IMR-90 (cell line): Measurements from ENCODE around the gene IQSEC3. TPM values are rescaled to one million over a fixed set of nuclear protein-coding genes. Genes with fewer than 3 reads are reported as not detected.

Experiments
- ATAC-seq: fragments of 200-7000 bp; cut with Tn5 transposase; 2 replicates; pipeline ENCODE4 v1.9.1; 2020; ENCODE audit warnings: low read depth, mild to moderate bottlenecking, moderate library complexity
- BruUV-seq: library from RNA; stranded (reverse); fragments of 400-500 nt; replicated peaks from 2 replicates; lab custom pipeline; 2021; lab: Mats Ljungman, UMichigan
- CTCF ChIA-PET: fragments of 300-600 bp; formaldehyde crosslinking; extraction: SDS; loops from one replicate; lab custom pipeline; 2021; ENCODE audit warnings: antibody characterized with exemption; lab: Yijun Ruan, JAX
- POLR2A ChIA-PET: fragments of 300-600 bp; sonication (Branson Sonifier 250); formaldehyde crosslinking; loops from one replicate; lab custom pipeline; 2022; ENCODE audit warnings: antibody characterized with exemption; ENCODE audit not compliant: unreplicated experiment; lab: Charles Lee
- DNase-seq: peaks from one replicate; pipeline ENCODE4 v3.0.0; 2013
- H2AFZ ChIP-seq: replicated peaks from 2 replicates; pipeline ENCODE3; 2013; ENCODE audit warnings: low read length, mild to moderate bottlenecking; ENCODE audit not compliant: poor library complexity
- H2AK5ac ChIP-seq: 2 replicates; pipeline ENCODE4 v1.6.1; 2013; ENCODE audit warnings: low read depth, low read length, inconsistent platforms
- H2AK9ac ChIP-seq: replicated peaks from 2 replicates; pipeline ENCODE3; 2013; ENCODE audit warnings: mild to moderate bottlenecking, low read depth, low read length, moderate library complexity; ENCODE audit not compliant: poor library complexity
- H2BK120ac ChIP-seq: 2 replicates; pipeline ENCODE4 v1.6.1; 2013; ENCODE audit warnings: low read depth, low read length, inconsistent platforms
- H2BK15ac ChIP-seq: 3 replicates; pipeline ENCODE4 v1.6.1; 2013; ENCODE audit warnings: low read depth, low read length, inconsistent platforms
- H2BK20ac ChIP-seq: 2 replicates; pipeline ENCODE4 v1.6.1; 2013; ENCODE audit warnings: low read depth, mild to moderate bottlenecking, inconsistent platforms, low read length, moderate library complexity
- H2BK5ac ChIP-seq: 2 replicates; pipeline ENCODE4 v1.6.1; 2013; ENCODE audit warnings: mild to moderate bottlenecking, low read depth, low read length, inconsistent platforms; ENCODE audit not compliant: poor library complexity, severe bottlenecking
- H3K14ac ChIP-seq: replicated peaks from 2 replicates; pipeline ENCODE4 v1.6.1; 2013; ENCODE audit warnings: low read depth, low read length, inconsistent platforms
- H3K18ac ChIP-seq: 2 replicates; pipeline ENCODE4 v1.6.1; 2013; ENCODE audit warnings: low read depth, low read length, control low read depth
- H3K23ac ChIP-seq: 2 replicates; pipeline ENCODE4 v1.6.1; 2013; ENCODE audit warnings: low read depth, low read length, inconsistent platforms
- H3K27ac ChIP-seq: 2 replicates; pipeline ENCODE4 v1.5.1; 2013; ENCODE audit warnings: mild to moderate bottlenecking, control low read depth, low read length; ENCODE audit not compliant: insufficient read depth
- H3K27me3 ChIP-seq: 2 replicates; pipeline ENCODE4 v1.6.1; 2013; ENCODE audit warnings: low read length; ENCODE audit not compliant: control insufficient read depth, insufficient read depth
- H3K36me3 ChIP-seq: 2 replicates; pipeline ENCODE4 v1.6.1; 2013; ENCODE audit warnings: low read length, mixed read lengths; ENCODE audit not compliant: control insufficient read depth, insufficient read depth
- H3K4ac ChIP-seq: 2 replicates; pipeline ENCODE4 v1.6.1; 2013; ENCODE audit warnings: low read depth, low read length, inconsistent platforms
- H3K4me1 ChIP-seq: 2 replicates; pipeline ENCODE4 v1.6.1; 2013; ENCODE audit warnings: low read length, mixed read lengths; ENCODE audit not compliant: control insufficient read depth, insufficient read depth
- H3K4me2 ChIP-seq: 2 replicates; pipeline ENCODE4 v1.6.1; 2013; ENCODE audit warnings: low read depth, mild to moderate bottlenecking, control low read depth, low read length, moderate library complexity
- H3K4me3 ChIP-seq: 2 replicates; pipeline ENCODE4 v1.5.1; 2013; ENCODE audit warnings: low read depth, mild to moderate bottlenecking, control low read depth, low read length, moderate library complexity; ENCODE audit not compliant: insufficient read depth
- H3K56ac ChIP-seq: 2 replicates; pipeline ENCODE4 v1.6.1; 2013; ENCODE audit warnings: low read length, inconsistent platforms; ENCODE audit not compliant: insufficient read depth; ENCODE audit errors: extremely low read depth
- H3K79me1 ChIP-seq, 2 experiments: 2 replicates each; pipeline ENCODE4 v1.6.1; 2013; ENCODE audit warnings: low read length in 2 of 2, inconsistent platforms in 1 of 2, low read depth in 1 of 2
- H3K9ac ChIP-seq: 2 replicates; pipeline ENCODE4 v1.6.1; 2013; ENCODE audit warnings: low read depth, low read length, control low read depth
- H3K9me1 ChIP-seq: 2 replicates; pipeline ENCODE4 v1.6.1; 2013; ENCODE audit warnings: low read length, inconsistent platforms; ENCODE audit not compliant: insufficient read depth
- H3K9me3 ChIP-seq: 2 replicates; pipeline ENCODE4 v1.6.1; 2013; ENCODE audit warnings: low read length; ENCODE audit not compliant: control insufficient read depth, insufficient read depth
- H4K20me1 ChIP-seq: 2 replicates; pipeline ENCODE4 v1.6.1; 2013; ENCODE audit warnings: low read length, inconsistent platforms; ENCODE audit not compliant: insufficient read depth
- H4K5ac ChIP-seq: 2 replicates; pipeline ENCODE4 v1.6.1; 2013; ENCODE audit warnings: mild to moderate bottlenecking, low read depth, low read length, control low read depth
- H4K8ac ChIP-seq, 2 experiments: 2 replicates each; pipeline ENCODE4 v1.6.1; 2013; ENCODE audit warnings: low read depth in 2 of 2, low read length in 2 of 2, control low read depth in 1 of 2, inconsistent platforms in 1 of 2
- H4K91ac ChIP-seq: 2 replicates; pipeline ENCODE4 v1.6.1; 2013; ENCODE audit warnings: low read depth, low read length, inconsistent platforms; ENCODE audit not compliant: insufficient read depth
- BHLHE40 ChIP-seq: fragments of 150-350 bp; IDR thresholded peaks from 2 replicates; pipeline ENCODE4 v1.6.1; 2016; ENCODE audit warnings: mild to moderate bottlenecking, low read depth, low read length
- CEBPB ChIP-seq: IDR thresholded peaks from 2 replicates; pipeline ENCODE4 v1.6.1; 2012; ENCODE audit warnings: low read depth, low read length, improper control_type of control experiment
- CHD1 ChIP-seq: IDR thresholded peaks from 2 replicates; pipeline ENCODE4 v1.6.1; 2012; ENCODE audit warnings: low read depth, low read length, improper control_type of control experiment
- FOS ChIP-seq: fragments of 150-350 bp; IDR thresholded peaks from 2 replicates; pipeline ENCODE4 v1.6.1; 2016; ENCODE audit warnings: low read depth, low read length
- MAFK ChIP-seq: IDR thresholded peaks from 2 replicates; pipeline ENCODE4 v1.6.1; 2012; ENCODE audit warnings: low read depth, low read length, improper control_type of control experiment
- MAZ ChIP-seq: IDR thresholded peaks from 2 replicates; pipeline ENCODE4 v1.6.1; 2012; ENCODE audit warnings: low read depth, mild to moderate bottlenecking, low read length, improper control_type of control experiment, moderate library complexity, borderline replicate concordance
- MXI1 ChIP-seq: IDR thresholded peaks from 2 replicates; pipeline ENCODE4 v1.6.1; 2012; ENCODE audit warnings: low read depth, mild to moderate bottlenecking, low read length, moderate library complexity, borderline replicate concordance
- NFE2L2 ChIP-seq: fragments of 150-350 bp; IDR thresholded peaks from 2 replicates; pipeline ENCODE4 v1.6.1; 2016; ENCODE audit warnings: low read depth, mild to moderate bottlenecking, low read length
- POLR2A ChIP-seq: IDR thresholded peaks from 2 replicates; pipeline ENCODE4 v1.6.1; 2012; ENCODE audit warnings: mild to moderate bottlenecking, low read depth, low read length
- RAD21 ChIP-seq: IDR thresholded peaks from 2 replicates; pipeline ENCODE4 v1.6.1; 2012; ENCODE audit warnings: low read length, improper control_type of control experiment
- RCOR1 ChIP-seq: IDR thresholded peaks from 2 replicates; pipeline ENCODE4 v1.6.1; 2012; ENCODE audit warnings: mild to moderate bottlenecking, low read length, improper control_type of control experiment; ENCODE audit not compliant: insufficient replicate concordance
- RFX5 ChIP-seq: IDR thresholded peaks from 2 replicates; pipeline ENCODE4 v1.8.0; 2012; ENCODE audit warnings: low read depth, mild to moderate bottlenecking, low read length, moderate library complexity
- SMC3 ChIP-seq: fragments of 150-350 bp; IDR thresholded peaks from 2 replicates; pipeline ENCODE4 v1.6.1; 2016; ENCODE audit warnings: low read depth, mild to moderate bottlenecking, antibody characterized with exemption, low read length, moderate library complexity
- USF2 ChIP-seq: fragments of 150-350 bp; IDR thresholded peaks from 2 replicates; pipeline ENCODE4 v1.6.1; 2017; ENCODE audit warnings: mild to moderate bottlenecking, antibody characterized with exemption, low read length, low read depth
- WGBS, 2 experiments: methylation state at CpG; one replicate each; pipeline versions ENCODE4 v1.1.5 to v1.1.7; 2013; ENCODE audit warnings: missing lambda C conversion rate in 2 of 2; ENCODE audit not compliant: insufficient read length in 1 of 2; ENCODE audit errors: extremely low coverage in 2 of 2; 5-methylcytosine and 5-hydroxymethylcytosine counted together
- dilution Hi-C: fragments of 300-500 bp; cut with HindIII; formaldehyde crosslinking; loops from one replicate; pipeline ENCODE4 v1.14.3; 2018; ENCODE audit warnings: low sequenced_read_pairs; ENCODE audit not compliant: unreplicated experiment
- in situ Hi-C: fragments of 300-500 bp; cut with MboI; formaldehyde crosslinking; loops from 3 replicates; pipeline ENCODE4 v1.14.3; 2019; ENCODE audit warnings: low sequenced_read_pairs, inconsistent platforms, mixed read lengths
- intact Hi-C: fragments of 100-400 bp; cut with micrococcal nuclease; formaldehyde crosslinking; loops from 2 replicates; pipeline ENCODE4 v1.10.0; 2022
- polyA plus RNA-seq, 3 experiments: library from polyadenylated mRNA; depleted of rRNA; stranded (reverse); fragments of >200 nt; gene quantifications; 2 replicates each; pipeline ENCODE4 v1.2.3, GENCODE V29; 2012; ENCODE audit warnings: low replicate concordance in 1 of 3
- total RNA-seq: library from RNA; depleted of rRNA; stranded (reverse); fragments of >200 nt; gene quantifications from 2 replicates; pipeline ENCODE4 v1.2.3, GENCODE V29; 2012
- TF ChIP-seq, protein P1 (sequence below): fragments of 150-350 bp; IDR thresholded peaks from 2 replicates; pipeline ENCODE4 v1.6.1; 2016; ENCODE audit warnings: low read depth, mild to moderate bottlenecking, low read length, moderate library complexity, borderline replicate concordance
- TF ChIP-seq, protein P2 (sequence below): conservative IDR thresholded peaks from 2 replicates; pipeline ENCODE4 v1.5.1; 2012; ENCODE audit warnings: mild to moderate bottlenecking, low read depth, low read length, improper control_type of control experiment

The IQSEC3 gene
- total and polyA plus RNA-seq, 2 of the 4 experiments (the other 2 are of a cell fraction) = 0.10 TPM; not detected in 1

- ATAC-seq (no peak), DNase-seq (no peak)
- Histone ChIP-seq H3K9me3 (peaks cover 2% of the 10 kb centered on the region; the same call in 1 of the 2 replicates), H4K8ac (no peak overlapping the region), H2AK9ac (no peak overlapping the region), H3K27me3 (peaks cover 32% of the 10 kb centered on the region), H2AFZ (peak overlapping the region; percentile 43), H3K36me3 (no peaks in the 10 kb centered on the region), H4K5ac (no peak overlapping the region), H3K9ac (no peak overlapping the region), H4K91ac (no peak overlapping the region), H2BK20ac (no peak overlapping the region), H3K79me1 (no peaks in the 10 kb centered on the region), H3K4ac (no peak overlapping the region), H2BK15ac (no peak overlapping the region), H2AK5ac (no peak overlapping the region), H3K56ac (no peak overlapping the region), H3K18ac (no peak overlapping the region), H3K4me2 (no peak overlapping the region), H3K27ac (no peak overlapping the region), H2BK5ac (no peak overlapping the region), H2BK120ac (no peak overlapping the region), H3K9me1 (no peaks in the 10 kb centered on the region), H3K14ac (no peak overlapping the region), H3K23ac (no peak overlapping the region), H3K4me3 (no peak overlapping the region), H3K4me1 (peaks cover 3% of the 10 kb centered on the region; the same call in 1 of the 2 replicates), H4K20me1 (no peaks in the 10 kb centered on the region)
- ChIA-PET CTCF (no interaction called here), POLR2A (no interaction called here)
- intact Hi-C loops (no loop called here), in situ Hi-C loops (no loop called here), dilution Hi-C loops (no loop called here)
- 70% methylated on average over 2 of the region's 8 CpGs; no CpG with 5 or more reads in 1 of the 2 experiments for WGBS, 2 experiments
- BruUV-seq = no TSS peak
- TF ChIP-seq CHD1 = no peak
- no peak for TF ChIP-seq MAZ
- no peak for TF ChIP-seq FOS
- no peak for TF ChIP-seq SMC3
- no peak for TF ChIP-seq NFE2L2
- no peak for TF ChIP-seq RAD21
- no peak for TF ChIP-seq RCOR1
- no peak for TF ChIP-seq USF2
- TF ChIP-seq, protein P1, sequence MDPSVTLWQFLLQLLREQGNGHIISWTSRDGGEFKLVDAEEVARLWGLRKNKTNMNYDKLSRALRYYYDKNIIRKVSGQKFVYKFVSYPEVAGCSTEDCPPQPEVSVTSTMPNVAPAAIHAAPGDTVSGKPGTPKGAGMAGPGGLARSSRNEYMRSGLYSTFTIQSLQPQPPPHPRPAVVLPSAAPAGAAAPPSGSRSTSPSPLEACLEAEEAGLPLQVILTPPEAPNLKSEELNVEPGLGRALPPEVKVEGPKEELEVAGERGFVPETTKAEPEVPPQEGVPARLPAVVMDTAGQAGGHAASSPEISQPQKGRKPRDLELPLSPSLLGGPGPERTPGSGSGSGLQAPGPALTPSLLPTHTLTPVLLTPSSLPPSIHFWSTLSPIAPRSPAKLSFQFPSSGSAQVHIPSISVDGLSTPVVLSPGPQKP = no peak
- no peak for TF ChIP-seq MXI1
- TF ChIP-seq, protein P2, sequence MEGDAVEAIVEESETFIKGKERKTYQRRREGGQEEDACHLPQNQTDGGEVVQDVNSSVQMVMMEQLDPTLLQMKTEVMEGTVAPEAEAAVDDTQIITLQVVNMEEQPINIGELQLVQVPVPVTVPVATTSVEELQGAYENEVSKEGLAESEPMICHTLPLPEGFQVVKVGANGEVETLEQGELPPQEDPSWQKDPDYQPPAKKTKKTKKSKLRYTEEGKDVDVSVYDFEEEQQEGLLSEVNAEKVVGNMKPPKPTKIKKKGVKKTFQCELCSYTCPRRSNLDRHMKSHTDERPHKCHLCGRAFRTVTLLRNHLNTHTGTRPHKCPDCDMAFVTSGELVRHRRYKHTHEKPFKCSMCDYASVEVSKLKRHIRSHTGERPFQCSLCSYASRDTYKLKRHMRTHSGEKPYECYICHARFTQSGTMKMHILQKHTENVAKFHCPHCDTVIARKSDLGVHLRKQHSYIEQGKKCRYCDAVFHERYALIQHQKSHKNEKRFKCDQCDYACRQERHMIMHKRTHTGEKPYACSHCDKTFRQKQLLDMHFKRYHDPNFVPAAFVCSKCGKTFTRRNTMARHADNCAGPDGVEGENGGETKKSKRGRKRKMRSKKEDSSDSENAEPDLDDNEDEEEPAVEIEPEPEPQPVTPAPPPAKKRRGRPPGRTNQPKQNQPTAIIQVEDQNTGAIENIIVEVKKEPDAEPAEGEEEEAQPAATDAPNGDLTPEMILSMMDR = no peak
- TF ChIP-seq CEBPB = no peak
- TF ChIP-seq RFX5 = no peak
- no peak for TF ChIP-seq BHLHE40
- no peak for TF ChIP-seq MAFK
- TF ChIP-seq POLR2A = no peak
Measured at GRCh38 chr12:155646-156045, 89.1 kb downstream of the IQSEC3 start.
